GM18909 (cell line): ENCODE results near the gene ZNF236.

Experiments used
- ATAC-seq: cut with Tn5 transposase; IDR thresholded peaks from one replicate; pipeline ENCODE4 v1.9.1; 2021; ENCODE audit warnings: mild to moderate bottlenecking; ENCODE audit not compliant: unreplicated experiment, poor library complexity

Gene ZNF236

GRCh38 chr18:76997951-76998808, 175.8 kb downstream of the ZNF236 start:
- ATAC-seq = no peak

DNA sequence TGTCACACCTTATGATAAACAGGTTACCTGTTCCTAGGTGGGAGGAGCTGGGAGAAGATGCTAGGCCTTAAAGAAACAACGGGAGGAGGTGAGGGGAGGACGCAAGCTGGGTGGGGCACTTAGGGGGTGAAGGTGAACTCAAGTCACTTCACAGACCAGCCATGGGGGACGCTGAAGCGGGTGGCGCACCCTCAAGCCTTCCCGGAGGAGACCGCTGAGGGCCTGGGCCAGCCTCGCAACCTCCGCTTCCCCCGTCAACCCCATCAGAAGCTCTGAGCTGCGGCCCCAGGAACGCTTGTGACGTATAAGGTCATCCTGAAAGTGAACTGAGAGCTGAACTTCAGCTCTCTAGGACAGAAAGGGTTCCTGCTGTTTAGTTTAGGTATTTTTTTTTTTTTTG, 176.7 kb downstream of the ZNF236 start:
- ATAC-seq = no peak

GRCh38 chr18:77000527-77000926, 178.2 kb downstream of the ZNF236 start:
- ATAC-seq = no peak

DNA sequence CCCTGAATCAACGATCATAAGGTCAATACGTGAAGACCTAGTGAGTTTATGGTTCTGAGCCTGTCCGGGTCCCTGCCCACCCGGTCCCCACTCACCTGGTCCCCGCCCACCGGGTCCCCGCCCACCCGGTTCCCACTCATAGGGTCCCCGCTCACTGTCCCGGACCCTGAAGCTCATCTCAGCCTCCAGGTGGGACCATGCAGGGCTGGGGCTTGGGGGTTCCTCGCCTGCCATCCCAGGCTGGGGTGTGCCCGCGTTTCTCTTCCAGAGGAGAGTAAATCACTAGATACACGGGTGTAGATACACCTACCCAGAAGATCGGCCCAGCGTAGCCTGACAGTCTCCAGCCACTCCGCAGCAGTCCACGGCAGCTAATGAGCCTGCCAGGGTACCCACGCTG, 178.7 kb downstream of the ZNF236 start:
- ATAC-seq = no peak

GRCh38 chr18:77001979-77002378, 179.6 kb downstream of the ZNF236 start:
- no peak for ATAC-seq

DNA sequence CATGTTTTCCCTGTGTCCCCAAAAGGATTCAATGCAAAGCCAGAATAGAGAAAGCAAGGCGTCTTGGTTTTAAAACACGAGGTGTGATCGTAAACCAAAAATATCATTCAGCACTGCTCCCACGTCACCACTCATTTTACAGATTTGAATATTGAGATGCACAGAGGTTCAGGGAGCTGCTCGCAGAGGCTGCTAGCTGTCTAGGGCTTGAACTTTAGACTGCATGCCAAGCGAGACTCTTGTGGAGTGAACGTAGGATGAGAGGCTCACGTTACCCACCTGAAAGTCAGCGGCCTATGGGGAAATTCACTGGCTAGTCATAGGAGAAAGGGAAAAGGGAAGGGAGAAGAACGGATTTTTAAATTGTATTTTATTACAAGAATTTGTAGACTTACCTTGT, 180.1 kb downstream of the ZNF236 start:
- ATAC-seq = no peak

GRCh38 chr18:77003316-77003715, 181.0 kb downstream of the ZNF236 start:
- ATAC-seq = no peak

DNA sequence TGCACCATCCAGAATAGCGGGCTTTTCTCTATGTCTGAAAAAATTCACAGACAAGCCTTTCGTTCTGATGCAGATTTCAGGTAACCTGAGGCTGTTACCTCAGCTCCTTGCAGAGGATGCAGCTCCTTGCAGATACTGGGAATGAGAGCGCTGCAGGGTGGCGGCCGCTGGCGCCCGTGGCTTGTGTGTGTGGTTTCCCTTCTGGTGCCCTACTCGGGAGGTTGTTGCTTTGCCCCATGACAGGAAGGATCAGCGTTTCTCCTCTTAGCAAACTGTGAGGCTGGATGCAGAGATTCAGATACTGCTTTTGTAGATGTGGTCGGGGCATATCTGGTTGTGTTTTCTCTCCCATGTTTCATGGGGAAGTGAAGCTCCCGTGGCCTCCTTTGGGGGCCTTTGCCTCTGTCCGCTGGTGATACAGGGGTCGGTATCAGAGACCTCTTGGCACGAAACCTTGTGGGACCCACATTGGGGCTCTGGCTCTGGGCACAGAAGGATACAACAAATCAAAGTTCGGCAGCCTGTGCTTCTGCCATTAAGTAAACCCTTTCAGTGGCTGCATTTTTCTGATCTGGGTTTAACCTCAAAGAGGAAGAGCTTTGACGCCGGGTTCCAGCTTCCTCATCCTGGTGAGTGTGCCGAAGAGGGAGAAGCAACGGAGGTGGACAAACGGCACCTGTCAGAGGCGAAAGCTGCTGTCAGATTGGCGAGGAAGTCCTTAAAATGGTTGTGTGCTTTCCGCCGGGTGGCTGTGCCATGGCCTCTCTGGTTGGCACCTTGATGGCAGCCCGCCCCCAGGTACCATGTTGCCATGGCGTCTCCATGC, 182.4 kb downstream of the ZNF236 start:
- ATAC-seq = no peak

- no peak for ATAC-seq
Observed at GRCh38 chr18:77005651-77006195, 183.4 kb downstream of the ZNF236 start.

DNA sequence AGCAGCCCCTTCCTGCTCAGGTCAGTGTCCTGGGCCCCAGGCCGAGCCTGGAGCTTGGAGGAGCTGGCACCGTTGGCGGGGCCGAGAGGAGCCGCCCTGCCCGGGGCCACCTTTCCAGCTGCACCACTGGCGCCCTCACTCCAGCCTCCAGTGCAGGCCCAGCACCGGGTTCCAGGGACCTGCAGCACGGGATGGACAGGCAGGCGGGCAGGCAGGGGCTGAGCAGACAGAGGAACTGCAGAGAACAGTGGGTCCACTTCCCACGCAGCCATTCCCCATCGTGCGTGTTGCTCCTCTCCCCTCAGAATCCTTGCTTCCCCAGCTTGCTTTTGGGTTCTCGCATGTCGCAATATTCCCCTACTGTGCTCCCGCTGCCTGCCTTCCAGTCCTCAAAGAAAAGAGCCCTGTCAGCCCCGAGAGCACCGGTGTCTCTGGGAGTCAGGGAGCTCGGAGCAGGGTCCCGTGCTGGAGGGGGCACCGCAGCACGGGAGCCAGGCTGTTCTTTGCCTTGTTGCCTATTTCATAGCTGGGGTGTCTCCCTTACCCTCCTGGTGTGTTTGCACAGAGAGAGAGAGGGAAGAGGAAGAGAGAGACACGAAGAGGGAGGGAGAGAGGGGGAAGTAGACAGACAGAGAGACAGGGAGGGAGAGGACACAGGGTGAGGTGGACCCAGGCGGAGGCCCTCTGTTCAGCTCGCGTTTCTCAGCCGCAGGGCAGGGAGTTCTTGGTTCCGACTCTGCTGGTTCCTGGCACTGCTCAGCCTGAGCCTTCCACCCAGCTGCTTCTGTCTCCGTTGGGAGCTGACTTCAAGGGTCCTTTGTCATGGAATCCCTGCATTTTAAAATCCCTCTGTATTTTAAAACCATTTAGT, 184.2 kb downstream of the ZNF236 start:
- no peak for ATAC-seq

- no peak for ATAC-seq
Observed at GRCh38 chr18:77007251-77007650, 184.9 kb downstream of the ZNF236 start.

DNA sequence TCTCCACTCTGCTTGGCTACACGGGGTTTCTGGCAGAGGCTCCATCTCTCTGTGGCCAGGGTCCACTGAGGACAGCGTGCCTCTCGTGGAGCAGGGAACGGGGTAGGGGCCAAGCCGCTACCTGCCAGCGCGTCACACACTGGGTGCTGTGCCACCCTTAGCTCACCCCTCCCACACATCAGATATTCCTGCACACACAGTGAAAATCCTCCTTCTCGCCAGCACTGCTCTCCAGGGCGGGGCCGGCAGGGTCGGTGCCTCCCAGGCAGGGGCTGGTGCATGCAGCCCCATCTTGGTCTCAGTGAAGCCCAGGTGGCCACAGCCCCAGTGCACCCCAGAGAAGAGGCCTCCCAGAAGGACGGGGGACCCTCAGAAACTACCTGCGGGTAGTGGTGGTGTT, 185.6 kb downstream of the ZNF236 start:
- no peak for ATAC-seq

DNA sequence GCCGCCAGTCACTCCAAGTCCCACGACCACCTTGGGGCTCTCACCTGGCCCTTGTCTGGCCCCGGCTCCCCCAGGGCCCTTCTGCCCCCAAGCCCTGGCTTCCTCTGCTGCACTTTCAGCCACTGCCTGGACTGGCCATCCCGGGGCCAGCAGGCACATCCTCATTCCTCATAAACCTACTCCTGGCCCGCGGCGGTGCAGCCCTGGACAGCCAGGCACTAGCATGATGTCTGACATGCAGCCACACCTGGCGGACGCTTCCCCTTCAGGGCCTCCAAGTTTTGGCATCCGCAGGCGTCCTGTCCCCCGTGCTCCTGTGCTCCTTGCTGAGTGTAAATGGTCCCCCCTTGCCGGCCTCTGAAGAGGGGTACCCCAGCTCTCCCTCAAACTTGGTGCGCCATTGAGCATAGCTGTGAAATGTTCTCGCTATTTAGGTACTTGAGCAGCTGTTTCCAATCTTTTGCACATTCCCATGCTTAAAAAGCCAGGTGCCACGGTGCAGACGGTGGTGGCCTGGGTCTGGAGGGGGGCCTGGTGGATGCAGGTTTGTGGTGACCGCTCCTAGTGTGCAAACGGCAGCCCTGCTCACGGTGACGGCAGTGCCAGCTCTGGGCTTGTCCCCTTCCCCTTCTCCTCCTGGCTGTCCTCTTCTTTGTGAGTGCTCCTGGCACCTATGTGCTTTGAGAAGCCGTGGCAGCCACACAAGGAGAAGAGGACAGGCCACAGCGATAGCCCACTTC, 186.4 kb downstream of the ZNF236 start:
- no peak for ATAC-seq

- no peak for ATAC-seq
Observed at GRCh38 chr18:77009675-77010074, 187.3 kb downstream of the ZNF236 start.

GRCh38 chr18:77012120-77012519, 189.8 kb downstream of the ZNF236 start:
- ATAC-seq = no peak

GRCh38 chr18:77012806-77013541, 190.6 kb downstream of the ZNF236 start:
- ATAC-seq = no peak

- ATAC-seq = no peak
Observed at GRCh38 chr18:77013811-77014521, 191.6 kb downstream of the ZNF236 start.

GRCh38 chr18:77014538-77014937, 192.2 kb downstream of the ZNF236 start:
- no peak for ATAC-seq
